ENCODE measurements around the gene ATXN1.
A peak's percentile ranks its signal among the peaks of the same experiment; 100 is the strongest.

The ATXN1 gene

GRCh38 chr6:16292432-16292831 lies 468.8 kb downstream of the ATXN1 start:
- TF ChIP-seq, protein P1, sequence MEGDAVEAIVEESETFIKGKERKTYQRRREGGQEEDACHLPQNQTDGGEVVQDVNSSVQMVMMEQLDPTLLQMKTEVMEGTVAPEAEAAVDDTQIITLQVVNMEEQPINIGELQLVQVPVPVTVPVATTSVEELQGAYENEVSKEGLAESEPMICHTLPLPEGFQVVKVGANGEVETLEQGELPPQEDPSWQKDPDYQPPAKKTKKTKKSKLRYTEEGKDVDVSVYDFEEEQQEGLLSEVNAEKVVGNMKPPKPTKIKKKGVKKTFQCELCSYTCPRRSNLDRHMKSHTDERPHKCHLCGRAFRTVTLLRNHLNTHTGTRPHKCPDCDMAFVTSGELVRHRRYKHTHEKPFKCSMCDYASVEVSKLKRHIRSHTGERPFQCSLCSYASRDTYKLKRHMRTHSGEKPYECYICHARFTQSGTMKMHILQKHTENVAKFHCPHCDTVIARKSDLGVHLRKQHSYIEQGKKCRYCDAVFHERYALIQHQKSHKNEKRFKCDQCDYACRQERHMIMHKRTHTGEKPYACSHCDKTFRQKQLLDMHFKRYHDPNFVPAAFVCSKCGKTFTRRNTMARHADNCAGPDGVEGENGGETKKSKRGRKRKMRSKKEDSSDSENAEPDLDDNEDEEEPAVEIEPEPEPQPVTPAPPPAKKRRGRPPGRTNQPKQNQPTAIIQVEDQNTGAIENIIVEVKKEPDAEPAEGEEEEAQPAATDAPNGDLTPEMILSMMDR (IDR thresholded peaks at IDR 0.05), result no peak
- Histone ChIP-seq H3K27me3 (ENCODE audit: control insufficient read depth, insufficient read depth, low read length) (no peaks in the 10 kb centered on the region), H3K36me3 (ENCODE audit: control insufficient read depth, insufficient read depth, low read length) (no peaks in the 10 kb centered on the region), H3K4me1 (no peaks in the 10 kb centered on the region), H3K4me3 (ENCODE audit: low read depth, low read length) (no peak overlapping the region), H3K4me2 (ENCODE audit: low read length) (no peak overlapping the region), H2AFZ (no peak overlapping the region), H3K9me3 (ENCODE audit: control insufficient read depth, low read length) (no peaks in the 10 kb centered on the region), H3K9ac (no peak overlapping the region), H3K79me2 (no peaks in the 10 kb centered on the region), H3K27ac (no peak overlapping the region)

- TF ChIP-seq, protein P1 (IDR thresholded peaks at IDR 0.05), result no peak
- Histone ChIP-seq H3K36me3 (ENCODE audit: control insufficient read depth, insufficient read depth, low read length) (no peaks in the 10 kb centered on the region), H3K27ac (no peak overlapping the region)
Observed at GRCh38 chr6:16291739-16292138, 469.5 kb downstream of the ATXN1 start.

DNA sequence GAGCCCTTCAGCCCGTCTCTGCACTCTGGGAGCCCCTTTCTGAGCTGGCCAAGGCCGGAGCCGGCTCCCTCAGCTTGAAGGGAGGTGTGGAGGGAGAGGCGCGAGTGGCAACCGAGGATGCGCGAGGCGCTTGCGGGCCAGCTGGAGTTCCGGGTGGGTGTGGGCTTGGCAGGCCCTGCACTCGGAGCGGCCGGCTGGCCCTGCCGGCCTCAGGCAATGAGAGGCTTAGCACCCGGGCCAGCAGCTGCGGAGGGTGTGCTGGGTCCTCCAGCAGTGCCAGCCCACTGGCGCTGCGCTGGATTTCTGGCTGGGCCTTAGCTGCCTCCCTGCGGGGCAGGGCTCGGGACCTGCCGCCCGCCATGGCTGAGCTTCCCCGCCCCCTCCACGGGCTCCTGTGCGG lies 473.1 kb downstream of the ATXN1 start:
- Histone ChIP-seq H3K4me2 (ENCODE audit: low read length) (no peak overlapping the region), H3K4me1 (no peaks in the 10 kb centered on the region), H3K9ac (no peak overlapping the region), H3K27me3 (ENCODE audit: control insufficient read depth, insufficient read depth, low read length) (no peaks in the 10 kb centered on the region), H2AFZ (no peak overlapping the region), H3K79me2 (no peaks in the 10 kb centered on the region), H3K4me3 (ENCODE audit: low read depth, low read length) (no peak overlapping the region), H3K36me3 (ENCODE audit: control insufficient read depth, insufficient read depth, low read length) (no peaks in the 10 kb centered on the region), H3K9me3 (ENCODE audit: control insufficient read depth, low read length) (no peaks in the 10 kb centered on the region), H3K27ac (no peak overlapping the region)
- TF ChIP-seq, protein P1 (IDR thresholded peaks at IDR 0.05), result no peak

More at GRCh38 chr6:16291739-16292138, 469.5 kb downstream of the ATXN1 start:
- no peak overlapping the region for H3K4me3 ChIP-seq (ENCODE audit: low read depth, low read length)
- no peaks in the 10 kb centered on the region for H3K79me2 ChIP-seq
- H3K4me1 ChIP-seq, result no peaks in the 10 kb centered on the region
- no peaks in the 10 kb centered on the region for H3K27me3 ChIP-seq (ENCODE audit: control insufficient read depth, insufficient read depth, low read length)
- no peaks in the 10 kb centered on the region for H3K9me3 ChIP-seq (ENCODE audit: control insufficient read depth, low read length)
- no peak overlapping the region for H3K4me2 ChIP-seq (ENCODE audit: low read length)
- no peak overlapping the region for H2AFZ ChIP-seq
- H3K9ac ChIP-seq, result no peak overlapping the region

DNA sequence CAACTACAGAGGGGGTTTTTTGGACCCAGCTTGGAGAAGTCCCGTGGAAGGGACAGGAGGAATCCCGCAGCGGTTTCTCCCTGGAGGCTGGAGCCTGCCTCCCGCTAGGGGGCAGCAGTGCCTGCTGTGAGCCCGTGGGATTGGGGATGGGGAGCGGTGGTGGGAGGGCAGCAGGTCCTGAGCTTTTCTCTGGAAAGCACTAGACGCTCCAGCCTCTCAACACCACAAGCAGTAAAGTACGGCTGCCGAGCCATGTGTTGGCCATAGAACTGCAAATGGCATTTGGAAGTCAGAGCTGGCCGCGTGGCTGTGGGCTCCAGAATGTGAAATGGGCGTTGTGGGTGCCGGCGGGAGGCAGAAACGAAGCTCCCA lies 475.1 kb downstream of the ATXN1 start:
- TF ChIP-seq, protein P1 (IDR thresholded peaks at IDR 0.05), result peak; percentile 26
- no peaks in the 10 kb centered on the region for H3K36me3 ChIP-seq (ENCODE audit: control insufficient read depth, insufficient read depth, low read length)
- no peak overlapping the region for H3K4me2 ChIP-seq (ENCODE audit: low read length)
- H3K9me3 ChIP-seq (ENCODE audit: control insufficient read depth, low read length), result no peaks in the 10 kb centered on the region
- H3K79me2 ChIP-seq, result no peaks in the 10 kb centered on the region
- H2AFZ ChIP-seq, result no peak overlapping the region
- H3K27ac ChIP-seq, result no peak overlapping the region
- H3K4me1 ChIP-seq, result no peaks in the 10 kb centered on the region
- no peaks in the 10 kb centered on the region for H3K27me3 ChIP-seq (ENCODE audit: control insufficient read depth, insufficient read depth, low read length)
- H3K9ac ChIP-seq, result no peak overlapping the region
- no peak overlapping the region for H3K4me3 ChIP-seq (ENCODE audit: low read depth, low read length)

DNA sequence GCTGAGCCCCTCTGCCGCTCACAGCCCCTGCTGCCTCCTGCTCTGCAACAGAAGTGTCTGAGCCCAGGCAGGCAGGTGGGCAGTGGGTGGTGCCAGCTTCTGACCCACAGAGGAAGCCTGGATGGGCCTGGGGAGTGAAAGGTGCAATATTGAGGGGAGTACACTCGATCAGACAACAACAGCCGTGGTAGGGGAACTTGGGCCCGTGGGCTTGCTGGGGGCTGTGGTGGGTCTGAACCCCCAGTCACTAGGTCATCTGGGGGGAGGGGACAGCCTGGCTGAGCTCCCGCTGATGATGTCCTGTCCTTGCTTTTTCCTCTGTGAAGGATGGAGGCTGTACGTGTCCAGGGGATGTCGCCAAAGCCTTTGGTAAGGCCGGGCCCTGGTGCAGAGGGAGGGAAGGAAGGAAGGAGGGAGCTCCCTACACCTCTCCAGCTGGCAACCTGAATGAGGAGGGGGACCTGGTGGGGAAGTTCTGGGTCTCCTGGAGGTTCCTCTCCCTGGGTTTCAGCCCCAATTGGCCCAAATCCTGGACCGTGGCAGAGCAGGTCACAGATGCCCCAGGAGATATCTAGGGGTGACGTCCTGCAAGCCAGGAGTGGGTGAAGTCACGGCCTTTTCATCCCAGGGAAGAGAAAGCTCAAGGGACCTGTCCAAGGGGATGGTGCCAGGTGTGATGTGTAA lies 475.7 kb downstream of the ATXN1 start:
- TF ChIP-seq, protein P1 (IDR thresholded peaks at IDR 0.05), result no peak
- H3K79me2 ChIP-seq, result no peaks in the 10 kb centered on the region
- no peak overlapping the region for H2AFZ ChIP-seq
- H3K9me3 ChIP-seq (ENCODE audit: control insufficient read depth, low read length), result no peaks in the 10 kb centered on the region
- H3K4me1 ChIP-seq, result no peaks in the 10 kb centered on the region
- no peak overlapping the region for H3K4me3 ChIP-seq (ENCODE audit: low read depth, low read length)
- no peak overlapping the region for H3K9ac ChIP-seq
- H3K27ac ChIP-seq, result no peak overlapping the region
- H3K27me3 ChIP-seq (ENCODE audit: control insufficient read depth, insufficient read depth, low read length), result no peaks in the 10 kb centered on the region
- no peak overlapping the region for H3K4me2 ChIP-seq (ENCODE audit: low read length)
- H3K36me3 ChIP-seq (ENCODE audit: control insufficient read depth, insufficient read depth, low read length), result no peaks in the 10 kb centered on the region
